Measurements from ENCODE around the gene TJP3.
"Not testable (repeated sequence)": the region's sequence is repeated elsewhere in the genome, so short reads cannot be mapped to it uniquely, and the experiment has no call there.

Gene TJP3

DNA sequence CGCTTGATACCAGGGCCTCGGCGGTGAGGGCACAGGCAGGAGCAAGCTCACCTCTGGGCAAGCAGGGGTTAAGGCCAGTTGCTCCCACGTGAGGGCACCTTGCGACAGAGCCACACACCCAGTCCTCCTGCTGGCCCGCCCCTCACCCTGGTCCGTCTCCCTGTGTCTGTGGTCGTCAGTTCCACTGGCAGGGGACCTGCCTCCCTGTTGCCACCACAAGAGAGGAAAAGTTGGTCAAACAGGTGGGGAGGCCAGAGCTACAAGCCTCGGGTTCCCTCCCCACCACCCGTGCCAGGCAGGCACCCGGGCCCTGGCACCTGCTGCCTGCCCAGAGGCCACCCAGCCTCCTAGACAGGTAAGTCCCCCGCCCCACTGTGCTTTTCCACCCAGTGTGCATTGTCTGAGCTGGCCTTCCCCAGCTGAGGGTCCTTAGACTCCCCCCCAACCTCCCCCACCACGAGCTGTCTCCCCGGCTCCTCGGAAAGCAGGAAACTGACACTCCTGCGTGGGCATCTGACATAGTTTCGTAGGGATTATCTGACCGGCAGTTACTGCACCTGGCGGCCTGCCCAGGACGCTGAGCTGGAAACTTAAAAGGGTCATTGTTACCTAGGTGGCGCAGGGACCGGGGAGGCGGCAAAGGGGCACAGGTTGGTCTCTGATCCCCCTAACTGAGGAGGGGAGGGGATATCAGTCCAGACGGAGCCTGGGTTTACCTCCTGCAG, at the start of gene TJP3:
Gene TJP3 (plus strand): TSS at position 178 of the 725 bp plus-strand sequence. CDS start 20,049 bp downstream, outside the sequence.
- no peak for DNase-seq (ENCODE audit: low read depth)

DNA sequence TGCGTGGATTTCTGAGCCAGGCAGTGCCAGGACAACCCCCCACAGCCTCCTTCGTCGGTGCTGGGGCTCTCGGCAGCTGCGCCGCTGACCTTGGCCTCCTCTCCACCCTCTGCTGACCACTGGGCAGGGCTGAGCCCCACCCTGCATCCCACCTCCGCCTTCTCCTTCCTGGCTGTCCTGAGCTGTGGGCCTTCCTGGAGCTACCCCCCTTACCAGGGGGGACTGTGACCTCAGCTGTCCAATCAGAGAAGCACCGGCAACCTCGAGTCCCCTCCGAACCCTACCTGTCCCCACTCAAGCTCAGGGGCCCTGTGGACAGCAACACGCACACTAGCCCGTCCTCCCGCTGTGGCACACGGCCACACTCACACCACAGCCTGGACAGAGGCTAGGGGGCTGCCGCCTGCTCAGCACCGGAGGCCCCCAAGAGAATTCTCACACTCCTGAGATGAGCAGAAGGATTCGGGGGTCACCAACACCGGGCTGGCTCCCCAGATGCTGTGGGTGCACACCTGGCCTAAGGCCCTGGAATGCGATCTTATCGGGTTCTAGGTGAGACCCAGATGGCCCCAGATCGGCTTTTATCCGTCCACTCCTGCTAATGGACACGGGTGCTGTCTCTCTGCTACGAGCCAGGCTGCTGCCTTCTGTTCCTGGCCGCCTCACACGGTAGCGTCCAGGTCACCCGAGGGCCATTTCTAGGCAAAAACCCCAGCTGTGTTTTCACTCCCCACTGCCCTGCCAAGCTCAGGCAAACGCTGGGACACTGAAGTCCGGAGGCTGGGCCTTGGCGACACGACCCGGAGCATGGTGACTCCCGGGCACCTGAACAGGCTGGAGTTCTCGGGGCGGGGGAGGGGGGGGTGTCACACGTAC, 49.1 kb upstream of the TJP3 start:
- no peak for DNase-seq (ENCODE audit: low read depth)

- no peak for DNase-seq (ENCODE audit: low read depth)
Observed at GRCh38 chr19:3659746-3660112, 48.5 kb upstream of the TJP3 start.

GRCh38 chr19:3660493-3661219, 47.5 kb upstream of the TJP3 start:
- DNase-seq (ENCODE audit: low read depth): no peak

DNA sequence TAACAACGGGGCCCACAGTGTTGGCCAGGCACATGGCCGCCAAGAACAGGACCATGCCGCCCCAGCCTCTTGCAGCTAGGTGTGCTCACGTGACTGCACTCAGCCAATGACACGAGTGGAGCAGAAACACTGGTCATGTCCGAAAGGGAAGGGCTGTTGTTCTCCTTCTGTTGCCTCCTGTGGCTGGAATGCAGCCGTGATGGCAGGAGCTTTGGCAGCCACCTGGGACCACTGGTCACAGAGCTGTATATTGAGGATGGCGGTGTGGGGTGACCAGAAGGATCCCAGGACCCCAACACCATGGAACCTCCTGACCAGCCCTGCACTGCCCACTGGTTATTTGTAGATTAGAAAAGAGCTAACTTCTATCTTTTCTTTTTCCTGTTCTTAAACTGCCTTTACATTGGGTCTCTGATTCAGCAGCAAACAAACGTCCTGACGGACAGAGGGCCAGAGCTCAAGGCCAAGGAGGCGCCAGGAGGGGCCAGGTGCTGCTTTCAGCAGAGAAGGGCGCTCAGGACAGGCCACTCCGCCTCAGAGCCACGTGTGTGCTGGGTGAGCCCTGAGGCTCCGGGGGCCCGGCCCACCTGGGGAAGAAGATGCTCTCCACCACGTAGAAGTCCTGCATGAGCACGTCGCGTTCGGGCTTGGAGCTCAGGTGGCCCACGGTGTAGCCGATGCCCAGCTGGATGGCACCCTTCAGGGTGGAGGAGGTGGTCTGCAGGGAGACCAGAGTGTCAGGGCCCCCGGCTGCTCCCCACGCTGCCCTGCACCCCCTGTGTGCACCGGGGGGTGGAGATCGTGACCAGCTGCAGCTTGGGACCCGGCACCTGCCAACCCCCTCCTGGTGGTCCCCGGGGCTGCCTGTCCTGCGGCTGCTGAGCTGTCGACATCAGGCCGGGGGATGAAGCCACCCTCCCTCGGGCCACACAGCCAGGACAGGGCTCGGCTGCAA, 46.6 kb upstream of the TJP3 start:
- no peak for DNase-seq (ENCODE audit: low read depth)

- no peak for DNase-seq (ENCODE audit: low read depth)
Observed at GRCh38 chr19:3663838-3664237, 44.3 kb upstream of the TJP3 start.

DNA sequence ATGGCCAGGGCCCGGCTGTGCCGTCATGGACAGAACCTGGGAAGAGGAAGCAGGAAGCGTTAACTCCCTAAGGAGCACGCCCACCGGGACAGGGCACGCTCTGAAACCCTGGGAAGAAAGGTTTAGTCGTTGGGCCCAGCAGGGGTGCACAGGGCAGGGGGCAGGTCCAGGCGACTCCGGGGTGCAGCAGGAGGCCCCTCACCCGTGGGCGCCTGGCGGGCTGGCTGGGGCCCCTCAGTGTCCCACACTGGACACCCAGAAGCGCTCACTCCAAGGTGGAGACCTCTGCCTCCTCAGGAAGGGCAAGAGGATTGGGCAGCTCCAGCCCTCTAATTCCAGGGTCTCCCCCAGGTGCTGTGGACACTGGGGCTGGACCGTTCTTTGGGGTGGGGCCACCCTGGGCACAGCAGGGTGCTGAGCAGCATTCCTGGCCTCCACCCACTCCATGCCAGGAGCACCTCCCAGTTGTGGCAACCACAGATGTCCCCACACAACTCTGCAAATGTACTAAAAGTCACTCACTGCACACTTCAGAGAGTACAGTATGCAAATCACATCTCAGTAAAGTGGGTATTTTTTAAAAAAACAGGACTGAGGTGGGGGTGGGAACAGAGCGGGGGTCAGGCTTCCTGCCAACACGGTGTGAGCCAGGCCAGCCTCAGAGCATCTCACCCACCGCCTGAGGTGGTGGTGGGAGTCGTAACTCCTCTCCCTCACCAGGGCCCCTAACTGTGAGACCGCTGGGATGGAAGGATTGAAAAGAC, 43.1 kb upstream of the TJP3 start:
- DNase-seq (ENCODE audit: low read depth): no peak

DNA sequence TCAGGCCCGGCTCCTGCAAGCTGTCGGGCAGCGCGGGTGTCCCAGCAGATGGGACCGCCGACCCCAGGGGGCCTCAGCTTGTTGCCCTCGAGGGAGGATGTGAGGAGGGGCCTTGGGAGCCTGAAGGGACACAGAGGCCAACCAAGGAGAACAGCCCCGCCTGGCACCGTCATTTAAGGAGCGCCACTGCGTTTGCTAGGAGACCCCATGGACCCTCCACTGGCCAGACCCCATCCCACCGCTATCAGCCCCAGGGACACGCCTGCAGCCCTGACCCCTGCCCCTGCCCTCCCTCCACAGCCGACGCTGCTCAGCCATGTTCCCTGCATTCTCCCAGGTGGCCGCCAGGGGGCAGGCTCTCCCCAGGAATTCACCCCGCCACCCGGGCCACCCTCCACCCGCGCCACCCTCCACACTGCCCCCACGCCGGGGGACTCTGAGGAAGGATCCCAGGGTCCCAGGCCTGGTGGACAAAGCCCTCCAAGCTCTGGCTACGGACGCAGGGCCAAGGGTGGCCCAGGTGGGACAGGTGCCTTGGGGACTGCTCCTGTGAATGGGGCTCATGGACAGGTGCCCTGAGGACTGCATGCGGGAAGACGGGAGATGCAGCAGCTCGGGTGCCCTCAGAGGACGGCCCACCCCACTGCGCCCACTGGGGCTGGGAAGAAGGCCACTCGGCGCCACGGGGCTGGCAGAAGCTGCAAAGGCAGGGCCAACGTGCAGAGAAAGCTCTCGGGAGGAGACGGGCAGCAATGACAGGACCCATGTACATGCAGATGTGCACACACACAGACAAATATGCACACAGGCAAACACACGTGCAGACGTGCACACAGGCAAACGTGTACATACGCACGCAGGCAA, 42.3 kb upstream of the TJP3 start:
- DNase-seq (ENCODE audit: low read depth): peak; percentile 47

DNA sequence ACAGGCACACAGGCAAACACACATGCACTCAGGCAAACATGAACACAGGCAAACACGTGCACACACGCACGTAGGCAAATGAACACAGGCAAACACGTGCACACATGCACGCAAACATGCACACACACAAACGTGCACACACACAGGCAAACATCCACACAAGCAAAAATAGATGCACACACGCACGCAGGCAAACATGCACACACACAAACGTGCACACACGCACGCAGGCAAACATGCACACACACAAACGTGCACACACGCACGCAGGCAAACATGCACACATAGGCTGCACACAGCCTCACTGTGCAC, 41.7 kb upstream of the TJP3 start:
- not testable (repeated sequence) for DNase-seq (ENCODE audit: low read depth)

- no peak for DNase-seq (ENCODE audit: low read depth)
Observed at GRCh38 chr19:3667037-3667638, 41.0 kb upstream of the TJP3 start.

DNA sequence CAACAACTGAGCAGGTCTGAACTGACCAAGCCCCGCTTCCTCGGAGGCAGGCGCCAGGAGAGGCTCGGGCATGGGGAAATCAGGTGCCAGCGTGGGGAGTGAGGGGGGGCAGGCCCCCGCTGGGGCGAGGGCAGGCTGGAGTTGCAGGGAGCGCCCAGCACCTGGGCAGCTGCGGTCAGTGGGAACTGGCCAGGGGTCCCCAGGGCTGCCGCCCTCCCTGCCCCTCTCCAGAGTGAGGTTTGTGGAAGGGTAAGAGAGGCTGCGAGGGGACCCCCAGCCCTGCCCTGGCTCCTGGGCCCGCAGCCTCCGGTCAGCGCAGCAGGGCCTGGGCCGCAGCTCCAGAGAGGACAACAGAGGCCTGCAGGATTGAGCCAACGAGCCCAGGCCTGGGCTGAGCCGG, 40.4 kb upstream of the TJP3 start:
- DNase-seq (ENCODE audit: low read depth): no peak

DNA sequence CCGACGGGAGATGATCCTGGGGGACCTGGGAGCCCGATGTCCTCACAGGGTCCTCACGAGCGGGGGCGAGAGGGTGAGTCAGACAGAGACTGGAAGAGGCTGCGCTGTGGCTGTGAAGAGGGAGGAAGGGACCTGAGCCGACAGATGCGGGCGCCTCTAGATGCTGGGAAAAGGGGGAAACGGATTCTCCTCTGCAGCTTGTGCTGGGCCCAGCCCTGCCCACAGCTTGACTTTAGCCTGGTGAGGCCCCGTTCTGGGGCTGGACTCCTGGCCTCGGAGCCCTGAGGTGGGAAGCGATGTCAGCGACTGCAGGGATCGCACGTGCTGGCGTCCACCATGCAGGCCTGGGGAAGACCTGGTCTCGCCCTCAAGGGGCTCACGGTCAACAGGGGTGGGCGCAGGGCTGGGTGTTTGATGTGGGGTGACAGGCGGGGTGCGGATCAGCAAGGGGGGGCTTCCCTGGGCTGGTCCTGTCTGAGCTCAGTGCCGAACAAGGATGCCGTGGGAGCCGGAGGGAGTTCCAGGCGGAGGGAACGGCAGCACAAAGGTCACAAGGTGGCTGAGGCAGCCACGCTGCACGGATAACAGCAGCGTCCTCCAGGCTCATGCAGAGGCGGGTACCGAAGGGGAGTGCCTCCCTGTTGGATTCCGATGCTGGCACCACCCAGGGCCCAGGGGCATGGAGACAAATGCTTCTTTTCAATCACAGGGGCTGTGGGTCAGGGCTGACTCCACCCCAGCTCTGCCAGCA, 39.7 kb upstream of the TJP3 start:
- no peak for DNase-seq (ENCODE audit: low read depth)

DNA sequence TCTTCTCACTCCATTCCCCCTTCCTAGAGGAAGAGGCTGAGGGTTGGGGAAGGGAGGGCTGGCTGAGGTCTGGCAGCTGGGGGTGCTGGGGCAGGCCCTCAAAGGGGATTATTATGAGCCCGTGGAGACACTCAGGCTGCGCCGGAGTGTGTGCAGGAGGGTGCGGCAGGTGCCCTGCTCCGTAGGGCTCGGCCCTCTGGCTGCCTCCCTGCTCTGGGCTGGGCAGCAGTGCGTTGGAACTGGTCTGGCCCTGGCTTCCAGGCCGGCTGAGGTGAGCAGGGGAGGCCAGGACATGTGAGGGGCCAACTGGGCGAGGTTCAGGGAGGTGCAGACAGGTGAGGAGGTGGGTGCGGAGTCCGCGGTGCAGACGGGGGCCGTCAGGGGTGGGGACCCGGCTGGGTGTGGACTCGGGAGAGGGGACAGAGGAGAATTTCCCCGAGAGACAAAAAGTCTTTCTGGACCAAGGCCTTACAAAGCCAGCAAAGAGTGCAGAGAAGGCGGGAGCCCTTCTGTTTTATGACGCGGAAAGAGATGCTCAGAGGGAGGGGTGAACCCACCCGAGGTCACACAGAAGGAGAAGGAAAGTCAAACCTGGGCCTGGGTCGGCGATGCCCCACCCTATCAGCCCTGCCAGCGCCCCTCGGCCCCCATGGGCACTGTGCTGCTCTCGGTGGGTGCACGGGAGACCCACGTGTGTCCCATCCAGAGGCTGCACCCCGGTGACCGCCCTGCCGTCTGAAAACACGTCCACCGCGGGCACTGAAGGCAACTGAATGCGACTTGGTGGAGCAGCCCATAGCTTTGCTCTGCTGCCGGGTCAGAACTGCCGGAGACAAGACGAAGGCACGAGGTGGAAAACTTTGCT, 38.9 kb upstream of the TJP3 start:
- DNase-seq (ENCODE audit: low read depth): no peak

DNA sequence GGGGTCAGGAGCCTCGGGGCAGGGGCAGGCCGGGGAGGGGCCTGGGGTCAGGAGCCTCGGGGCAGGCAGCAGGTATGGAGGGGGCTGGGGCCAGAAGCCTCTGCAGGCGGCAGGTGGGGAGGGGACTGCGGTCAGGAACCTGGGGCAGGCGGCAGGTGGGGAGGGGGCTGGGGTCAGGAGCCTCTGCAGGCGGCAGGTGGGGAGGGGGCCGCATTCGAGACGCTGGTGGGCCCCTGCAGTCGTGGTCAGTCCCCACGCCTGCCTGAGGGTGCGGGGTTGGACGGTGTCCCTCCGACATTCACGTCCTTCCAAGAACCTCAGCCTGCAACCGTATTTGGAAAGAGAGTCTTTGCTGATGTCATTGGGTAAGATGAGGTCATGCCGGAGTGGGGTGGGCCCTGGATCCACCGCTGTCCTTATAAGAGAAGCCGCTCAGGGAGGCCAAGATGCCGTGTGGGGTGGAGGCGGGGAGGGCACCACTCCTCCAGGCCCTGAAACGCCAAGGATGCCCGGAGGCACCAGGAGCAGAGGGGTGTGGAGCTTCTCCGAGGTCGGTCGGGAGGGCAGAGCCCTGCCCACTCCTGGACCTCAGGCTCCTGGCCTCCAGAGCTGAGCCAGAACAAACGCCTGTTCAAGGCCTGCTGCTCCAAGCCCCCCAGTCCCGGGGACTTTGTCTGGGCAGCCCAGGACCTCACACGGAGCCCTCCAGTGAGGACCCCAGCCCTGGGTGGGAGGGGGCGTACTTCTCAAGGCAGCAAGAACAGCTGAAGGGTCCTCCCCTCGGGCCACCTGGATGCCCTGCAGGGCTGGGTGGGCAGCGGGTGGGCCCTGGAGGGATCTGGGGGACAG, 38.0 kb upstream of the TJP3 start:
- DNase-seq (ENCODE audit: low read depth): no peak

DNA sequence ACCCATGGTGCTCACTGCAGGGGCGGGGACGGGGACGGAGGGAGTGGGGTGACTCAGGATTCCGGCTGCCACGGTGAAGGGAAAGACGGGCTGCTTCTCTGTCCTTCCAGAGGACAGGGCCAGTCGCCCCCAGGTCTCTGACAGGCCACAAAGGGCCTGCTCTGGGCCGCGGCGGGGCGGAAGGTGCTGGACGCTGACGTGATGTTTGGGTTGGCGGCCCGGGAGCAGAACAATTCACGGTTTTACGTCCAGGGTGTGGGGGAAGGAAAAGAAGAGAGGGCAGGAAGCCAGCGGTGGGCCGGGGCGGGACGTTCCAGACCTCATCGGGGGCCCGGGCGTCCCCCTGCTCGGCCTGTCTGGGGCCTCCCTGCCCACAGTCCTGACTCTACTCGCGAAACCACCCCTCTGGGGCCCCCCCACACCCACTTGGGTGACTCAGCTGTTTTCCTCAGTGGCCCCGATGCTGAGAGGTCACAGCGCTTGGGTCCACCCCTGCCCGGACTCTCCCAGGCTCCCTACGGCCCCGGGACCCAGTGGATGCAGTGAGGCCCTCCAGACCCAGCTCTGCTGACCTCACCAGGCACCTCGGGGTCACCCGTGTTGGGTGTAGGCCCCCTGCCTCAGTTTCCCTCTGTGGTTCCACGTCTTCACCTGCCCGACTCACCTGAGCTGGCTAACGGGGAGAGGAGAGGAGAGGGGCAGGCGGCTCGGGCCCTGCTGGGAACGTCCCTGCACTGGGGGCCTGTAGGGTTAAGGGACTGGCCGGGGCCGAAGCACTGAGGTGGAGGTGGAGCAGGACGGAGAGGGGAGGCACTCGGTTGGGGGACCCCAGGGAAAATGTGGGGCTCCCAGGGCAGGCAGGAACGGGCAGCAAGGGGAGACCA, 37.1 kb upstream of the TJP3 start:
- DNase-seq (ENCODE audit: low read depth): no peak

Measured in T-helper 22 cell (primary cell).